Neural crest cell (in vitro differentiated cells): Measurements from ENCODE around the gene PTPRF. TPM values are rescaled to one million over a fixed set of nuclear protein-coding genes. Genes with fewer than 3 reads are reported as not detected.
A peak's percentile ranks its signal among the peaks of the same experiment; 100 is the strongest.

Source experiments
- DNase-seq: peaks from one replicate; pipeline ENCODE4 v3.0.0; 2021; ENCODE audit warnings: low read depth, mixed read lengths, low spot score
- H3K27ac Mint-ChIP-seq: one replicate; pipeline ENCODE4 v1.8.0; 2021; ENCODE audit warnings: mild to moderate bottlenecking, mixed read lengths; ENCODE audit not compliant: unreplicated experiment
- H3K27me3 Mint-ChIP-seq: 2 replicates; pipeline ENCODE4 v1.8.0; 2021; ENCODE audit warnings: low read depth, mild to moderate bottlenecking, mixed read lengths
- H3K36me3 Mint-ChIP-seq: 2 replicates; pipeline ENCODE4 v1.8.0; 2021; ENCODE audit warnings: low read depth, mild to moderate bottlenecking, mixed read lengths
- H3K4me1 Mint-ChIP-seq: 2 replicates; pipeline ENCODE4 v1.8.0; 2021; ENCODE audit warnings: mixed read lengths
- H3K4me3 Mint-ChIP-seq: one replicate; pipeline ENCODE4 v1.8.0; 2021; ENCODE audit warnings: mild to moderate bottlenecking, mixed read lengths
- H3K9me3 Mint-ChIP-seq: 2 replicates; pipeline ENCODE4 v1.8.0; 2021; ENCODE audit warnings: mixed read lengths
- total RNA-seq: library from RNA; stranded (reverse); gene quantifications from 2 replicates; pipeline ENCODE4 v1.2.1, GENCODE V29; 2021
- TF ChIP-seq, protein P1 (sequence below): fragments of 200-600 bp; sonication (generic); conservative IDR thresholded peaks from 2 replicates; pipeline ENCODE4 v1.5.0; 2021; ENCODE audit warnings: antibody characterized with exemption, mild to moderate bottlenecking

PTPRF gene
- total RNA-seq, 1 donor from 2014 or later = 125 TPM

DNA sequence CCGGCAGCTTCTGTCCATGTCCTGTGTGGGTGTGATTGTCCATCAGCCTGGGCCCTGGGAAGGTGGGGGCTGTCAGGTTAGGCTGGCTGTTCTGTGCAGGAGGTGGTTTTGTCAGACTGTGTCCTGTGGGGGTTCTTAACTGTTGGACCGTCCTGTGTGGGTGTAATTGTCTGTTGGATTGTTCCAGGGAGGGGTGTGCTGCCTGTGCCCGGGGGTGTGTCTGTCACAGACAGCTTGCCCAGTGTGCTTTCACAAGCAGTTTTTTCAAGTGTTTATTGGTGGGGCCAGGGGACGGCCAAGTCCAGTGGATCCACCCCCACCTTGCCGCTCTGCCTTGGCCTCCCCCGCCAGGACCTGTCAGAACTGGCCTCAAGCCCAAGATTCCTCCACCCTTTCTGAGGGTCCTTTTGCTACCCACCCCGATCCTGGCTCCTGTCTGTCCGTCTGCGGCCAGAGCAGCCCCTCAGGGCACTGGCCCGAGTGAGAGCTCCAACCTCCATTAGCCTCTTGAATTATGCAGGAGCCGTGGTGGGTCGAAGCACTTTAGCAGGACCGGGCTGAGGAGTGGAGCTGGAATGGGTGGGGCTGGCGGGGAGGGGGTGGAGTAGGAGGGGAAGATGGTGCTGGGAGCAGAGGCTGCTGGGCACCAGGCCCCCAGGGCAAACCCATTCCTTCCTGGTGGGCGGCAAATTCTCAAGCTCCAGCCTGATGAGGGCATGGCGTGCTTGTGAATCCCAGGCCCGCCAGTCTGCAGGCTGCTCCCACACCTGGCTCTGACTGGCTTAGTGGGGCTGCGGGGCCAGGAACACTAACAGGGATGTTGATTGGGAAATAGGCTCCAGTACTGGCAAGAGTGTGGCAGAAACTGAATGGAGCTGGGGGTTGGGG lies 47.2 kb downstream of the PTPRF start:
- H3K36me3 Mint-ChIP-seq = peaks cover 3% of the 10 kb centered on the region
- no peaks in the 10 kb centered on the region for H3K27me3 Mint-ChIP-seq
- no peak overlapping the region for H3K27ac Mint-ChIP-seq
- DNase-seq = no peak
- TF ChIP-seq, protein P1, sequence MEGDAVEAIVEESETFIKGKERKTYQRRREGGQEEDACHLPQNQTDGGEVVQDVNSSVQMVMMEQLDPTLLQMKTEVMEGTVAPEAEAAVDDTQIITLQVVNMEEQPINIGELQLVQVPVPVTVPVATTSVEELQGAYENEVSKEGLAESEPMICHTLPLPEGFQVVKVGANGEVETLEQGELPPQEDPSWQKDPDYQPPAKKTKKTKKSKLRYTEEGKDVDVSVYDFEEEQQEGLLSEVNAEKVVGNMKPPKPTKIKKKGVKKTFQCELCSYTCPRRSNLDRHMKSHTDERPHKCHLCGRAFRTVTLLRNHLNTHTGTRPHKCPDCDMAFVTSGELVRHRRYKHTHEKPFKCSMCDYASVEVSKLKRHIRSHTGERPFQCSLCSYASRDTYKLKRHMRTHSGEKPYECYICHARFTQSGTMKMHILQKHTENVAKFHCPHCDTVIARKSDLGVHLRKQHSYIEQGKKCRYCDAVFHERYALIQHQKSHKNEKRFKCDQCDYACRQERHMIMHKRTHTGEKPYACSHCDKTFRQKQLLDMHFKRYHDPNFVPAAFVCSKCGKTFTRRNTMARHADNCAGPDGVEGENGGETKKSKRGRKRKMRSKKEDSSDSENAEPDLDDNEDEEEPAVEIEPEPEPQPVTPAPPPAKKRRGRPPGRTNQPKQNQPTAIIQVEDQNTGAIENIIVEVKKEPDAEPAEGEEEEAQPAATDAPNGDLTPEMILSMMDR = no peak
- H3K4me3 Mint-ChIP-seq = no peak overlapping the region
- H3K9me3 Mint-ChIP-seq = no peaks in the 10 kb centered on the region
- peaks cover 6% of the 10 kb centered on the region for H3K4me1 Mint-ChIP-seq

- Mint-ChIP-seq H3K4me3 (no peak overlapping the region), H3K36me3 (peaks cover 3% of the 10 kb centered on the region), H3K9me3 (no peaks in the 10 kb centered on the region), H3K27me3 (no peaks in the 10 kb centered on the region), H3K27ac (peak overlapping the region; percentile 50), H3K4me1 (no peaks in the 10 kb centered on the region)
- TF ChIP-seq, protein P1 = no peak
- DNase-seq = no peak
Measured at GRCh38 chr1:43580039-43580438, 49.4 kb downstream of the PTPRF start.

DNA sequence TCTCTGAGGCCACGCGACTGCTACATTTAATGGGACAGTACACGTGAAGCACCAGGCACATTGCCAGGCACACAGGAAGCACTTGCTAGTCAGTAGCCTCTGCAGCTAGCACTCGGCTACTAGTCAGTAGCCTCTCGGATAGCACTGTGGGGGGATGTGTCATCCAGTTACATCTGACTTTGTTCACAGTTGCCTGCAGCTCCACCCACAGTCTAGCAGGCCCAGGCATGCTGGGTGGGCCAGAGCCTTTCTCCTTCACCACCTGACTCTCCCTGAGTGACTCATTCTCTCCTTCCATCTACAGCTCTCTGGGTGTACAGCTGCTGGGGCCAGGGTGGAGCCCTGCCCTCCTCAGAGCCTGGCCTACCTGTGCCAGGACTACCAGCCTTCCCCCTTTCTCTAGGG lies 51.5 kb downstream of the PTPRF start:
- no peak overlapping the region for H3K4me3 Mint-ChIP-seq
- DNase-seq = no peak
- H3K9me3 Mint-ChIP-seq = no peaks in the 10 kb centered on the region
- no peak overlapping the region for H3K27ac Mint-ChIP-seq
- peaks cover 3% of the 10 kb centered on the region for H3K36me3 Mint-ChIP-seq
- H3K27me3 Mint-ChIP-seq = no peaks in the 10 kb centered on the region
- no peaks in the 10 kb centered on the region for H3K4me1 Mint-ChIP-seq
- TF ChIP-seq, protein P1 = no peak

DNA sequence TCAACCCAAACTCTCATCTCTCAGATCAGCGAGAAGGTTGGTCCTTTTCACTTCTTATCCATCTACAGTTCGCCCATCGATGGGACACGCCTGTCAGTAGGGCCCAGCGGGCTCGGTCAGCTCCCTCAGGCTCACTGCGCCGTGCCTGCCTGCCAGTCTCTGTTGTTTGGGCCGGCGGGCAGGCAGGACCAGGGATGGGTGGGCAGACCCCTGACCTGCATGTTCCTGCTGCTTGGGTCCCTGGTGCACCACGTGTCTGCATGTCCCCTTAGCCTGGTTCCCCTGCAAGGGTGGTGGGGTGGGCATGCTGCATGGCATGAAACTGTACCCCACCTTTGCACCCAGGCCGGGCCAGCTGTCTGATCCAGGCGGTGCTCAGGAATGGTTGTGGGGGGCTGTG lies 52.4 kb downstream of the PTPRF start:
- TF ChIP-seq, protein P1 = no peak
- no peak for DNase-seq
- Mint-ChIP-seq H3K27ac (peak overlapping the region; percentile 7), H3K4me3 (no peak overlapping the region), H3K36me3 (peaks cover 3% of the 10 kb centered on the region), H3K4me1 (no peaks in the 10 kb centered on the region), H3K9me3 (no peaks in the 10 kb centered on the region), H3K27me3 (no peaks in the 10 kb centered on the region)

- Mint-ChIP-seq H3K4me1 (no peaks in the 10 kb centered on the region), H3K36me3 (peaks cover under 1% of the 10 kb centered on the region), H3K4me3 (no peak overlapping the region), H3K27ac (peak overlapping the region; percentile 43), H3K27me3 (no peaks in the 10 kb centered on the region), H3K9me3 (no peaks in the 10 kb centered on the region)
- TF ChIP-seq, protein P1 = no peak
- DNase-seq = no peak
Measured at GRCh38 chr1:43584204-43584603, 53.5 kb downstream of the PTPRF start.
